Stimulated activated CD8-positive, alpha-beta memory T cell treated with anti-CD3 and anti-CD28 coated beads, Interleukin-7, amount 100 ng/mL, for 1 hour (primary cell): ENCODE results near the gene USH2A.

Experiments used
- DNase-seq, 2 donors: peaks; one replicate each; pipeline ENCODE4 v3.0.0-alpha.2; 2020; ENCODE audit warnings: low read depth in 2 of 2

USH2A gene

DNA sequence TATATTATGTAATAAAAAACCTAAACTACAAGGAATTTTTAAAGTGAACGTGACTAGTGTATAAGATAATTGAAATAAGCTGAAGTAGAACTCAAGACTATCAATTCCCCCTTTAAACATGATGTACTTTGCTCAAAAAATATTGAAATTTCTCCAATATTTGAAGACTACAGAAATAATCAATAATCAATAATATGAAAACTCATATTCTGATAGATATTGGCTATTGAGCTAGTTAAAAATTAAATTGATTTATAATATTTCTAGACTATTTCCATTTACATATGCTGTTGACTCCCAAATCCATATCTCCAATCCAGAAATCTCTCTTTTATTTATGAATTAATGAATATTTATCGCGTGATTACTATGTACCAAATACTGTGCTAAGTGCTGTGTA, 133.2 kb downstream of the USH2A start:
- no peak for DNase-seq

- no peak for DNase-seq
These were observed 138.2 kb downstream of the USH2A start for GRCh38 chr1:216285052-216285451.

DNA sequence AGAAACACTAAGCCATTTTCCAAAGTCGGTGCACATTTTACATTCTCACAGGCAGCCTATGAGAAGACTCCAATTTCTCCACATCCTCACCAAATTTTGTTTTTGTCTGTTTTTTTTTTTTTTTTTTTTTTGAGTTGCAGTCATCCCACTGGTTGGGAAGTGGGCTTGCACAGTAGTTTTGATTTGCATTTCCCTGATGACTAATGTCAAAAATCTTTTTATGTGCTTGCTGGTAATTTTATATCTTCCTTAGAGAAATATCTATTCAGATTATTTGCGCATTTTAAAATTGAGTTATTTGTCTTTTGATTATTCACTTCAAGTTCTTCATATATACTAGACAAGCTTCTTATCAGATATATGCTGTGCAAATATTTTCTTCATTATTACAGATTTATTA, 141.5 kb downstream of the USH2A start:
- no peak for DNase-seq

GRCh38 chr1:216270086-216270773, 153.0 kb downstream of the USH2A start:
- no peak for DNase-seq

DNA sequence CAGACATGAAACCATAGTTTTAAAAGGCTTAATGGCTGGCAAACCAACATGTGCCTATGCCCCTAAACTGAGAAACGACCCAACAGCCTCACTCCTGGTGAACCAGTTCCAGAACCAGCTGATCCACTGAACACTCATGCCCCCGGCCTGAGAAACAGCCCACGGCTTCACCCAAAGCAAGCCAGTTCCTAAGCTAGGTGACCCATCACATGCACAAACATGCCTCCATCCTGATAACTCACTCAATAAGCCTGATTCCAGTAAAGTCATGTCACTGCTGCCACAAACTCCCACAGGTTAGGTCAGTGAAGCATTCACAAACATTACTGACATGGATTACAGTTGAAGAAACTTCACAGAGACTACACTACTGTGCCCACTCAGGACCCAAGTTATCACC, 161.6 kb downstream of the USH2A start:
- DNase-seq: no peak

GRCh38 chr1:216258856-216259255, 164.4 kb downstream of the USH2A start:
- no peak for DNase-seq

- no peak for DNase-seq
These were observed 164.9 kb downstream of the USH2A start for GRCh38 chr1:216258386-216258785.

GRCh38 chr1:216250861-216251260, 172.4 kb downstream of the USH2A start:
- no peak for DNase-seq

DNA sequence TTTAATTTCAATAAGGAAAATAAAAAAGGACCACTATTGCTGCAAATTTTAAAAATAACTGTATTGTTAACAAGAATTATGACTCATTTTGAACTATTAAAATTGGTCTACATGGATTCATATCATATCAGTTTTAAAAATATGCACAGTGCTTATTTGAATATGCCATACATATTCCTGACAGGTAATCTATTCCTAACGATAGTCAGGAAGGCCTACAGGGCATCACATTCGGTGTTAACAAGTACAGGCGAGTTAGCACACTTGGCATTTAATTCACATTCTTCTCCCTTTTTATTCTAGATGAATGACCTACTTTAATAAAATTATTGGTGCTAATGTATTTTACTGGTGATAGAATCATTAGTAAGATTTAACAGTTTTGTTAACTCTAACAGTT, 174.6 kb downstream of the USH2A start:
- DNase-seq: no peak

DNA sequence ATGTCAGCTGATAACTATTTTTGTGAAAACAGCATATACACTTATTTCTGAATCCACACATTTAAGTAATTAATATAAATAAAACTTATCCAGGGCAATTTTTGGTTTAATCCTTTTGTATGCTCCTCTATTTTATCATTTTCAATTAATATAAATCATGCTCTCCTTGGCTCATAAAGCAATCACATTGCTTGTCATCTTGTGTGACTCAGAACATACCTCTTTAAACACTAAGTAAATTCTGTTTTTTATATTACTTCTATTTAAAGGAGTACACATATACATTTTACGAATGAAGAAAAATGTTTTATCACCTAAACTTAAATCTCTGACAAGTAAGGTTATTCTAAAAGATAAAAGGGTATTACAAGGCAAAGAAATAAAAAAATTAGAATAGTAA, 175.3 kb downstream of the USH2A start:
- DNase-seq: no peak

- no peak for DNase-seq
These were observed 176.6 kb downstream of the USH2A start for GRCh38 chr1:216246577-216247203.

DNA sequence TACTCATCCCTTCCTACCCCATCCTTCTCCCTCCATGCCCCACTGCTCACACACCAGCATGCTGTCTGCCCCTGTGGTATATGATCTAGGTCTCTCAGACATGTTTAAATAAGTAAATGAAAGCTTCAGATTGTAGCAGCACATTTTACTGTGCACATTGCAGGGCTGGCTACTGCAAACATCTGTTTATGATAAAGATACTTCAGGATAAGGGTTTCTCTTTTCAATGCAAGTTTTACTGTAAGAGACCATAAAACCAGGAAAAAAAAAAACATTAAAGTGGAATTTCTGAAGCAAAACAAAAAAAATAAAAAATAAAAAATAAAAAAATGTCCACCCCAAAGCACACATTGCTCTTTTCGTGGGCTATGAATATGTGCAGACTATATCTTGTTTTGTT, 184.4 kb downstream of the USH2A start:
- no peak for DNase-seq

- no peak for DNase-seq
These were observed 185.2 kb downstream of the USH2A start for GRCh38 chr1:216237927-216238542.

- no peak for DNase-seq
These were observed 199.0 kb downstream of the USH2A start for GRCh38 chr1:216224233-216224632.

DNA sequence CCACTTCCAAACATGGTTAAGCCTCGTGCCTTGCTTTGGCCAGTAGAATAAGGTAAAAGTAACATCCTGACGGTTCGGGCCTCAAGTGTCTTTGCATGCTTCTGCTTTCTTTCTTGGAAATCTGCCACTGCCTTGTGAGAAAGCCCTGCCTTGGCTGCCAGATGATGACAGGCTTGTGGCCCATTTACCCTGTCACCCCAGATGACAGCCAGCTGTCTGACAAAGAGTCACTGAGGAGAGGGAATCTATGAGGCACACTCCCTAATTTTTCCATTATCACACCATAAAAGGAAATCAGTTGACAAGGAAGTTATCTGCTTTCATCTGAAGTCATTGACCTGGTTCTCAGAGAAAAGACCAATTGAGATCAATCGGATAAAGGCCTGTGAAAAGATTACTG, 199.8 kb downstream of the USH2A start:
- no peak for DNase-seq

DNA sequence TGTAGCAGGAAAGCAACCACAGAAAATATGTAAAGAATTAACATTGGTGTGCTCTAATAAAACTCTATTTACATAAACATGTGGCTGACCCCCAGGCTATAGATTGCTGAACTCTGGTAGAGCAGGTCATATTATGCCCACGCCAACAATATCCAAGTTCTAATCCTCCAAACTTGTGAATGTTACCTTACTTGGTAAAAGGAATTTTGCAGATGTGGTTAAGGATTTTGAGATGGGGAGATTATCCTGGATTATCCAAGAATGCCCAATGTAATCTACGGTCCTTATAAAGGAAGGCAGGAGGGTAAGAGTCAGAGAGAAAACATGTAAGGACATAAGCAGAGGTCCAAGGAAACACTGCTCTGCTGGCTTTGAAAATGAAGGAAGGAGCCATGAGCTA, 201.0 kb downstream of the USH2A start:
- DNase-seq: no peak

GRCh38 chr1:216221260-216221700, 202.0 kb downstream of the USH2A start:
- no peak for DNase-seq

- DNase-seq: no peak
These were observed 206.9 kb downstream of the USH2A start for GRCh38 chr1:216216305-216216704.

- DNase-seq: no peak
These were observed 208.1 kb downstream of the USH2A start for GRCh38 chr1:216215169-216215568.

DNA sequence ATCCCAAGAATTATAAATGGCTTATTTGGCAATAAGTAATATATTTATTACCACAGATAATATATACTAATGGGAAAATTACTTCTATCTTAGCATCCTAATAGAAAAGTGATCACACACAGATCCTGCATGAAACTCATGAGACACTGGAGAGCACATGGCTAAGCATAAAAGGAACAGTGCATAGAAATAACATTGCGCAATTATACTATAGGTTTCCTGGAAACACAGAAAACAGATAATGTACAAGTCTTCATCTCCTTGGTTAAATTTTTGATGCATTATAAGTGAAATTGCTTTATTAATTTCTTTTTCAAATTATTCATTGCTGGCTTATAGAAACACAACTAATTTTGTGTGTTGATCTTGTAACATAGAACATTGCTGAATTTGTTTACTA, 210.4 kb downstream of the USH2A start:
- DNase-seq: no peak

GRCh38 chr1:216210081-216210480, 213.2 kb downstream of the USH2A start:
- no peak for DNase-seq

GRCh38 chr1:216209125-216209524, 214.1 kb downstream of the USH2A start:
- no peak for DNase-seq

DNA sequence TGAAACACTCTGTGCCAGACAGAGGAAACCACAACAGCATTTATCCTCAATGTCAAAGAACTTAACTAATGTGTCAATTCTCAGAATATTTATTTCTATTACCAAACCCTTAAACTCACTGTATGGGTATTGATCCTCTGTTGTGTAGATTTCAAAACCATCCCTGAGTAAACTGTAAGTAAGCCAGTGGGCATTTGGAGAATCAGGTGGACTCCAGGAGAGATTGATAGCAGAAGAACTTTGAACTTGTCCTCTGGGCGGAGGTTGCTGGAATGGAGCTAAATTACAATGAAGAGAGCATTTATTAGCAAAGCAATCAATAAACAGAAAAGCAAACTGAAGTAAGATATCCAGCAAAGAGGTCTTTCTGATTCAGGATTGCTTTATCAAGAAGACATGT, 216.1 kb downstream of the USH2A start:
- DNase-seq: no peak
